Cerebellar nuclear complex (tissue), 1 donor: ENCODE data around the gene RAB33A.

Experiments
- DNase-seq, 2 experiments: peaks; one replicate each; lab custom pipeline; 2025; lab: John Stamatoyannopoulos, UW

The RAB33A gene

DNA sequence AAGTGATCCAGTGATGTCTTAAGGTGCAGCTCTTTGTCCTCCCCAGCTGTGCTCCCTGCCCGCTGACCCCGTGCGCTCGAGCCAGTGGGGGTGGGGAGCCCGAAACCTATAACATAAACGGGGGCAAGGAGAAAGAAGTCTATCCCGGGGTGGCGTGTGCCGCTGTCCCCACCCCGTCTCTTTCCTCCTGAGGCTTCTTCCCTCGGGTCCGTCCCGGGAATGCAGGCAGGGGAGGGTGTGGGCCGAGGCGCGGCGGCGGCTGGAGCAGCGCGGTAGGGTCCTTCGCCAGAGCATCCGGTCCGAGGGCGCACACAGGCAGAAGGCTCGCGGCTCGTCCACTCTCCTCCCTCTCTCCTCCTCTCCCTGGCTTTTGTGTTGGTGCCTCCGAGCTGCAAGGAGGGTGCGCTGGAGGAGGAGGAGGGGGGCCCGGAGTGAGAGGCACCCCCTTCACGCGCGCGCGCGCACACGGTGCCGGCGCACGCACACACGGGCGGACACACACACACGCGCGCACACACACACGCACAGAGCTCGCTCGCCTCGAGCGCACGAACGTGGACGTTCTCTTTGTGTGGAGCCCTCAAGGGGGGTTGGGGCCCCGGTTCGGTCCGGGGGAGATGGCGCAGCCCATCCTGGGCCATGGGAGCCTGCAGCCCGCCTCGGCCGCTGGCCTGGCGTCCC is at the start of gene RAB33A:
Gene RAB33A, plus strand, starts transcription at position 517 of the 681 bp plus-strand sequence. Its CDS starts 101 bp downstream, at position 618.
- peak in 1 of 2 experiments; percentile 12 for DNase-seq

DNA sequence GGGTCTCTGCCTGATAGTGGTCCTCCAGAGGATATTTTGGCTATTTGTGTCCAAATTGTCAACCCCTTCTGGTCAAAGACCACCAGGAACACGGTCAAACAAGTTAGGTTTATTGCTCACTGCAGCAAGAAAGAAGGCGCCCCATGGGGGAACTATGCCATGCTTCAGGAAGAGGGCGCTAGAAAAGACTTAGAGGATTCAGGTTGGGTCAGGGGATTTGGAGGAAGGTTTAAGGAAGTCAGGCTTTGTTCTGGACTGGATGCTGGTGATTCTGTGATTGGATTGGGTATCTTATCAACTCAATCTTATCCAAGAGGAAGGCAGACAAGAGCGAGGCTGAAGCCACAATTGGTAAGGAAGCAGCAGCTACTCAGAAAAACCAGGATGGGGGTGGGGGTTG is 47.2 kb upstream of the RAB33A start:
- no peak for DNase-seq

GRCh38 chrX:130125091-130125874 is 46.5 kb upstream of the RAB33A start:
- DNase-seq = no peak

DNA sequence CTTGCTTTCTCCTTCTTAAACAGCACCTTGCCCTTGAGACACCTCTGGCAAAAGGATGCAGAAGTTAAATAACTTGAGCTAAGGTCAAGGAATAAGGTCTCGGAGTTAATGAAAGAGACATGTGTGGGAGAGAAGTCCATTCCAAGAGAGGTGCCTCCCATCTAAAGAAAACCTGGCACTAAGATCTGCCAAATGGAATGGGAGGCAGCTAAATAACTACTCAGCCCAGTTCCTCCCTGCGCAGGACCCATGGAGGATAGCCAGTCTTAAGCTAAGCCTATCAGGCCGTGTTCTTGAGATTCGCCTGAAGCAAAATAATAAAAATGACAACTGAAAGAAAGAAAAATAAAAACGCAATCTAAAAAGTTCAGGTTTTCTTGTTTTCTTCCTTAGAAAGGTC is 40.8 kb upstream of the RAB33A start:
- DNase-seq = no peak

GRCh38 chrX:130136496-130136895 is 35.3 kb upstream of the RAB33A start:
- DNase-seq = no peak

DNA sequence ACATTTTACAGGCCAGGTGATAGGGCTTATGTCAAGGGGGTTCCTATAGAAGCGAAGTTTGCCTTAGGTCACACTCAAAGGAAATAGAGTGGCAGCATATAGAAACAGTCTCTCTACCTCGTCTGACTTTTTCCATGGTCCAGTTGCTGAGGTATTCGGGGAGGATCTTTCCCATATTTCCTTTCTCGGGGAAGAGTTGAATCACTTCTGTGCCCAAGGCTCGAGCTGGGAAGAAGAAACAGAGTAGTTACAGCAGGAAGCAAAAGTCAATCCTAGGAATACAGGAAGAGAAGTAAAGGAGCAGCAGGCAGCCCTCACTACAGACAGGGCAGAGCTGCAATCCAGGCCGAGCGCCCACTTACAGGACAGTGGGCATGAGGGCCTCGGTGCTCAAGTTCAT is 34.8 kb upstream of the RAB33A start:
- DNase-seq = no peak

GRCh38 chrX:130139474-130140201 is 32.1 kb upstream of the RAB33A start:
- no peak for DNase-seq

DNA sequence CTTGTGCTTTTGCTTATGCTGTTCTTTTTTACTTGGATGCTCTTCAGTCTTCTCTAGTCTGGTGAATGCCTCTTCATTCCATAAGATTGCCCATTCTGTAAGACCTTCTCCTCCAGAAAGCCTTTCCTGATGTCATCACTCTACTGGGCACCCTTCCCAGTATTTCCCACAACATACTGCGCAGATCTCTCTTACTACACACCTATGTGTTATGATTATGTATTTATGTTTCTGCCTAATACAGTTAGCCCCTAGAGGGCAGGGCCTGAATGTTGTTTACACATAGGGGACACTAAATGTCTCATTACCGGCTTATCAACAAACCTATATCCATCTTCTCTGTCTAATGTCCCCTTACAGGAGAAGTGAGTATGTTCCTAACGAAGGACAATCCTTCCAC is 27.3 kb upstream of the RAB33A start:
- DNase-seq = no peak

- no peak for DNase-seq
These were observed 26.6 kb upstream of the RAB33A start for GRCh38 chrX:130145123-130145522.

DNA sequence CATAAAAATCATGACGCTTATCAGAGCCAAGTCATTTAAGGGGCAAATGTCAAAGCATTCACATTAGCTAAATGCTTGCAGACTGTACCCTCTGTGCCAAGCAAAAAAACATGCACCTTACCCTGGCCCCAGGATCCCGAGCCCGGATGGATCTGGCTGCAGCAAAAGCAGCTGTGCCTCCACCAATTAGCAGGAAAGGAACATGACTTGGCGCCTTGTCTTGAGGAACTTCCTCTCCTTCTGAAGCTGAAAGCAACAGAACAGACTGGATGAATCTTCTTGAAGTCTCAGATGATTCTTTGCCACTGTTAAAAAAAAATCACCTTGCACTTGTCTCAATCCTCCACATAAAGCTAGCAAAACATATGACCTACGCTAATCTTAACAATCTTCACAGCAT is 24.1 kb upstream of the RAB33A start:
- no peak for DNase-seq

GRCh38 chrX:130155564-130155963 is 16.2 kb upstream of the RAB33A start:
- no peak for DNase-seq

DNA sequence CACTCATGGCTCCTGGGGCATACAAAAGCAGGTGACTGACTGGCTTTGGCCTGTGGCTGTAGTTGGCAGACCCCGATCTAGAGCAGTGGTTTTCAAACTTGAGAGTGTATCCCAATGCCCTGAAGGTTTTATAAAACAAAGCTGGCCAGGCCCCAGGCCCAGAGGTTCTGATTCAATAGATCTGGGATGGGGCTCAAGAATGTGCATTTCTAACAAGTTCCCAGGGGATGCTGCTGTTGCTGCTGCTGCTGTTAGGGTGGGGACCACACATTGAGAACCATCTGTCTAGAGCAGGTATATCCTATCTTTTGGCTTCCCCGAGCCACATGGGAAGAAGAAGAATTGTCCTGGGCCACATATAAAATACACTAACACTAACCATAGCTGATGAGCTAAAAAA is 13.5 kb upstream of the RAB33A start:
- DNase-seq = no peak

DNA sequence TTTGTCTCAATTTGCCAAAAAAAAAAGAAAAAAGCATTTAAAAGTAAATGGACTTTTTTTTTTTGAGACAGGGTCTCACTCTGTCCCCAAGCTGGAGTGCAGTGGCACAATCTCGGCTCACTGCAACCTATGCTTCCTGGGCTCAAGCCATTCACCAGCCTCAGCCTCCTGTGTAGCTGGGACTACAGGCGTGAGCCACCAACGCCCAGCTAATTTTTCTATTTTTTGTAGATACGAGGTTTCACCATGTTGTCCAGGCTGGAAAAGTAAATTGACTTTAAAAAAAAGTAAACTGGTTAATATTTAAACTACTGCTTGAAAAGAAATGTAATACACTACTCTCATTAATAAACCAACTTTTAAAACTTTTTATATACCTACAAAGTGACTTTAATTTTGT is 12.0 kb upstream of the RAB33A start:
- no peak for DNase-seq

DNA sequence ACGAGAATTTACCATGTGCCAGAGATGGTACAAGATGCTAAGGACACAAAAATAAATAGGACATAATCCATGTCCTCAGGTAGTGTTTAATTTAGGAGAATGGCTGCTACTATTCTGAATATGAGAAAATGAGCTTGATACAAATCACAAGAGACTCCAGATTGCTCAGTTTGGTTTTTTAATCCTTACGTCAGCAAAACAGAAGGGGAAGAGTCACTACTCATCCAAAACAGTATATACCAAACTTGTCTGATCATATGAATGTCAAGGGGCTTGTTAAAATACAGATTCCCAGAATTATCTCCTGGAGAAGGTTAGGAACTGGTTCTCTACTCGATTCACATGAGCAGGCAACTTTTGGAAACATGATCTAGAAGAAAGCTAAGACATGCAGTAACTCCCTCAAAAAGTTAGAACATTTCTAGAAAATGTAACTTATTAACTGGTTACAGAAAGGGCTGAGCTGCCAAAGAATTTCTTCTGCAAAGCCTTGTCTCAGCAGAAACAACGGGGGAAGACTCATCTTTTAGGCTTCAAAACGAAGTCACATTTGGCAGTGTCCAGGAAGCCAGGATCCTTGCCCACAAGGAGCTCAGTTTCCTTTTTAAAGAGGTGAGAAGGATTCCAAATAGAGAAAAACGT is 9.5 kb upstream of the RAB33A start:
- DNase-seq = no peak

DNA sequence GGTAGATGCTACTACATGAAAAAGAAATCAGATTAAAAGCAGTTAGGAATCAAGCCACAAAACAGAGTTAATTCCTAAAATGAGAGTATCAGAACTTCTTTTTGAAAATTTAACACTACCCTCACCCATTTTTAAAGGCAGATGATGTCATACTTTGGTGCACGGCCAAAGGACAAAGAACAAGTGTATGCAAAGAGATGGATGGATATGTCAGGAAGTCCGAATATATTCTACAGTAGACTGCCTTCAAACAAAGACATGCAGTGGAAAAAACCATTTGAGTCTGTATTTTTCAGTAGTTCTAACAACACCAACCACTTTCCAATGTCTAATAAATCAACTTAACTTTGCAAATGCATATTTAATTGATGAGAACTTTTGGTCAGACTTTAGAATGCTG is 8.4 kb upstream of the RAB33A start:
- DNase-seq = no peak

DNA sequence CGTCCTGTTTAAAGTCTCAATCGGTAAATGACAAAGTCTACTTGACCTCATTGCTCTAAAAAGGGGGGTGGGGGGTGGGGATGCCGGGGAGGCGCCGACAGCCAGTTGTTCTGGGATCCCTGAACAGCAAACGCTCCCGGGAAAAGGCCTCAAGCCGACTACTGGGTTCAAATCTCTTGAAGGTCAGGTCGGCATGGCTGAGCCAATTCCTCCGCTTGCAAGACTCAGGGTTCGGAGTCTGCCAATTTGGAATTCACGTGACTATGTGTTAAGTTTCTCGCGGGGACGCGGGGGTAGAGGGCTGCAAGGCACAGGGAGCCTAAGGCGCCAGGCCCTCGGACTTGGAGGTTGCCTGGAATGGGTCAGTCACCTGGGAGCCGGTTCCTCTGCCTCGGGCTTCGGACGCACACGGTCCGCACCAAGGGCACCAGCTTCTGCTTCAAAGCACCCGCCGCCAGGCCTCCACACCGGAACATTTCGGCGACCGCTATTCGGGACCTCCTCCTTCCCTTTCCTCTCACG is 6.5 kb upstream of the RAB33A start:
- no peak for DNase-seq

DNA sequence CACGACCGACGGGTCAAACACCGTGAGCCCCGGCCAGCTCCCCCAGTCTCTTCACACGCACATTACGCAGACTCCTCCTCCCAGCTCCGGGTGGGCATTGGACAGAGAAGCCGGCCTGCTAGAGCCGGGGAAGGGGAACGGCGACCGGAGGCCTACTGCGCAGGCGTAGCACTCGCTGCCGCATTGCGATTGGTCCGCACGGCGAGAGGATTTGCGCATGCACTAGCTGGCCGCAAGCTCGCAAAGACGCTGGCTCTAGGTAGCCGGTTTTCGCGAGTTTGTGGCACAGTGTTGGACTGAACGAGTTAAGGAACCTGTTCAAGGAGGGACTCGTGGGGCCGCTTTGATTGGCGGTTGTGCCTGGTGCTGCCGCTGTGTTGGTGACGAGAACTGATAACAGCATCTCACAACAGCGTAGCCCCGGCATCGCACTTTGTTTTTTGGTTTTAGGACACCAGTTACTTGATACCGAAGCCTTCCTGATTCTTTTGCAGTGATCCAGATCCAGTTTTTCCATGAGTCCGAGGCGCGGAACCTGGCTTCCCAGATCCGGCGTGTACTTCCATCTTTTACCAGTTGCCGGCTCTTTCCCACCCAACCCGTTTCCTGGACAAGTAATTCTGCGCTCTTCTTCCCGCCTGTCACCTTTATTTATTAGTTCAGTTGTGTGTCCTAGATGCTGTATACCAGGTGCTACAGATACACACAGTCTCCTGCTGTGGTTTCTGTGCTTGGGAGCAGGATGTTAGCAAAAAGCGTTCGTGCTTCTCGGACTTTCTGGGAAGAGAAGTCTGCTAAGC is 5.9 kb upstream of the RAB33A start, which contains the start of gene AIFM1:
Gene AIFM1, minus strand, starts transcription at position 139 of the 800 bp plus-strand sequence. CDS start 185 bp downstream, outside the sequence.
- DNase-seq = peak; percentile 11 to 39

DNA sequence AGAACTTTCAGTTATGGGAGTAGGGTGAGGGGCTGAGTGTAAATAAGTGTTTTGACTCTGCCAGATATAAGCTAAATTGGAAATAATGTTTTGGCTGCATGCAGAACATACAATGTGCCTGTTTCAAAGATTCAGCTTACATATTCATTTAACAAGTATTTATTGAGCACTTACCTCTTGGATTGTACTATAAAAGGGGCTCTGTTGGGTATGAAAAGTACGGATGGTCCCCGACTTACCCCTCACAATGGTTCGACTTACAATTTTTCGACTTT is 5.3 kb upstream of the RAB33A start:
- DNase-seq = no peak

- no peak for DNase-seq
These were observed 4.7 kb upstream of the RAB33A start for GRCh38 chrX:130167040-130167439.

- DNase-seq = peak; percentile 11 to 32
These were observed 863 bp upstream of the RAB33A start for GRCh38 chrX:130170752-130171445.
